Measurements from ENCODE around the gene RIMS4. TPM values are rescaled to one million over a fixed set of nuclear protein-coding genes. Genes with fewer than 3 reads are reported as not detected.

The RIMS4 gene
- total RNA-seq, 2 donors from 2014 or later, result 1.0 to 61.9 TPM

- intact Hi-C loops (cut with DNase I), result no loop called here
- TF ChIP-seq POLR2A (IDR thresholded peaks at IDR 0.05) (no peak), CTCF (IDR thresholded peaks at IDR 0.05) (no peak), POLR2AphosphoS5 (IDR thresholded peaks at IDR 0.05) (no peak)
- no peak overlapping the region for H3K4me3 ChIP-seq
- H3K9me3 ChIP-seq, result no peaks in the 10 kb centered on the region
- no peaks in the 10 kb centered on the region for H3K4me1 ChIP-seq (replicated peaks)
- no peak overlapping the region for H3K27ac ChIP-seq
- no peak for DNase-seq (ENCODE audit: low spot score)
- no peaks in the 10 kb centered on the region for H3K27me3 ChIP-seq (replicated peaks; ENCODE audit: insufficient read depth)
- WGBS, result 53% methylated on average over 1 of the region's 1 CpG
- no peaks in the 10 kb centered on the region for H3K36me3 ChIP-seq
Observed at GRCh38 chr20:44759595-44759994, 50.8 kb downstream of the RIMS4 start.

- intact Hi-C loops (cut with DNase I), result no loop called here
- 72% methylated on average over 10 of the region's 10 CpGs for WGBS
Observed at GRCh38 chr20:44758247-44759101, 51.9 kb downstream of the RIMS4 start.

GRCh38 chr20:44756956-44757355 lies 53.4 kb downstream of the RIMS4 start:
- no peaks in the 10 kb centered on the region for H3K9me3 ChIP-seq
- DNase-seq (ENCODE audit: low spot score), result no peak
- TF ChIP-seq POLR2A (IDR thresholded peaks at IDR 0.05) (no peak), CTCF (IDR thresholded peaks at IDR 0.05) (no peak), POLR2AphosphoS5 (IDR thresholded peaks at IDR 0.05) (no peak)
- H3K27me3 ChIP-seq (replicated peaks; ENCODE audit: insufficient read depth), result no peaks in the 10 kb centered on the region
- no peaks in the 10 kb centered on the region for H3K36me3 ChIP-seq
- H3K27ac ChIP-seq, result no peak overlapping the region
- WGBS, result 97% methylated on average over 5 of the region's 5 CpGs
- intact Hi-C loops (cut with DNase I), result no loop called here
- no peak overlapping the region for H3K4me3 ChIP-seq
- H3K4me1 ChIP-seq (replicated peaks), result no peaks in the 10 kb centered on the region

More at GRCh38 chr20:44758247-44759101, 51.9 kb downstream of the RIMS4 start:
- Histone ChIP-seq H3K36me3 (no peaks in the 10 kb centered on the region), H3K9me3 (no peaks in the 10 kb centered on the region), H3K27me3 (replicated peaks; ENCODE audit: insufficient read depth) (no peaks in the 10 kb centered on the region), H3K4me1 (replicated peaks) (no peaks in the 10 kb centered on the region), H3K27ac (no peak overlapping the region), H3K4me3 (no peak overlapping the region)
- no peak for DNase-seq (ENCODE audit: low spot score)
- TF ChIP-seq POLR2AphosphoS5 (IDR thresholded peaks at IDR 0.05) (no peak), POLR2A (IDR thresholded peaks at IDR 0.05) (no peak), CTCF (IDR thresholded peaks at IDR 0.05) (no peak)

GRCh38 chr20:44756011-44756688 lies 54.2 kb downstream of the RIMS4 start:
- no peaks in the 10 kb centered on the region for H3K27me3 ChIP-seq (replicated peaks; ENCODE audit: insufficient read depth)
- H3K4me3 ChIP-seq, result no peak overlapping the region
- H3K9me3 ChIP-seq, result no peaks in the 10 kb centered on the region
- no peak for DNase-seq (ENCODE audit: low spot score)
- WGBS, result 90% methylated on average over 18 of the region's 18 CpGs
- no peaks in the 10 kb centered on the region for H3K4me1 ChIP-seq (replicated peaks)
- TF ChIP-seq POLR2AphosphoS5 (IDR thresholded peaks at IDR 0.05), result no peak
- TF ChIP-seq CTCF (IDR thresholded peaks at IDR 0.05), result no peak
- no peak for TF ChIP-seq POLR2A (IDR thresholded peaks at IDR 0.05)
- H3K27ac ChIP-seq, result no peak overlapping the region
- no peaks in the 10 kb centered on the region for H3K36me3 ChIP-seq
- intact Hi-C loops (cut with DNase I), result no loop called here

Data from prostate gland (tissue), 2 donors.